Stimulated activated effector memory CD8-positive, alpha-beta T cell treated with anti-CD3 and anti-CD28 coated beads, Interleukin-12 subunit alpha, Interleukin-12 subunit beta, amount 100 ng/mL, for 72 hours (primary cell): ENCODE data around the gene CEL.

ENCODE experiments used
- ATAC-seq: fragments of 150-1000 bp; cut with Tn5 transposase; 2 replicates; pipeline ENCODE4 v1.10.0; 2021
- DNase-seq, 2 donors: peaks; one replicate each; pipeline ENCODE4 v3.0.0; 2021 to 2022; ENCODE audit warnings: low spot score in 2 of 2
- H3K27ac Mint-ChIP-seq: one replicate; pipeline ENCODE4 v1.8.0; 2022; ENCODE audit warnings: mild to moderate bottlenecking, mixed read lengths
- H3K36me3 Mint-ChIP-seq: one replicate; pipeline ENCODE4 v1.8.0; 2022; ENCODE audit warnings: mild to moderate bottlenecking, mixed read lengths
- H3K4me1 Mint-ChIP-seq: one replicate; pipeline ENCODE4 v1.8.0; 2022; ENCODE audit warnings: mixed read lengths
- H3K4me3 Mint-ChIP-seq: one replicate; pipeline ENCODE4 v1.8.0; 2022; ENCODE audit warnings: mild to moderate bottlenecking, mixed read lengths
- H3K9me3 Mint-ChIP-seq: one replicate; pipeline ENCODE4 v1.8.0; 2022; ENCODE audit warnings: mixed read lengths

Gene CEL

GRCh38 chr9:133118568-133118967 is 56.8 kb downstream of the CEL start:
- ATAC-seq, result no peak
- H3K4me3 Mint-ChIP-seq, result peak overlapping the region; percentile 65
- H3K27ac Mint-ChIP-seq, result peak overlapping the region; percentile 75
- H3K36me3 Mint-ChIP-seq, result peaks cover 69% of the 10 kb centered on the region
- DNase-seq, result no peak
- peaks cover 86% of the 10 kb centered on the region for H3K4me1 Mint-ChIP-seq
- no peaks in the 10 kb centered on the region for H3K9me3 Mint-ChIP-seq

GRCh38 chr9:133119103-133119845 is 57.5 kb downstream of the CEL start:
- no peak for DNase-seq
- Mint-ChIP-seq H3K9me3 (no peaks in the 10 kb centered on the region), H3K27ac (peak overlapping the region; percentile 75), H3K36me3 (peaks cover 71% of the 10 kb centered on the region), H3K4me3 (peak overlapping the region; percentile 65), H3K4me1 (peaks cover 86% of the 10 kb centered on the region)
- no peak for ATAC-seq

GRCh38 chr9:133119846-133120500 is 58.2 kb downstream of the CEL start:
- H3K4me1 Mint-ChIP-seq, result peaks cover 86% of the 10 kb centered on the region

DNA sequence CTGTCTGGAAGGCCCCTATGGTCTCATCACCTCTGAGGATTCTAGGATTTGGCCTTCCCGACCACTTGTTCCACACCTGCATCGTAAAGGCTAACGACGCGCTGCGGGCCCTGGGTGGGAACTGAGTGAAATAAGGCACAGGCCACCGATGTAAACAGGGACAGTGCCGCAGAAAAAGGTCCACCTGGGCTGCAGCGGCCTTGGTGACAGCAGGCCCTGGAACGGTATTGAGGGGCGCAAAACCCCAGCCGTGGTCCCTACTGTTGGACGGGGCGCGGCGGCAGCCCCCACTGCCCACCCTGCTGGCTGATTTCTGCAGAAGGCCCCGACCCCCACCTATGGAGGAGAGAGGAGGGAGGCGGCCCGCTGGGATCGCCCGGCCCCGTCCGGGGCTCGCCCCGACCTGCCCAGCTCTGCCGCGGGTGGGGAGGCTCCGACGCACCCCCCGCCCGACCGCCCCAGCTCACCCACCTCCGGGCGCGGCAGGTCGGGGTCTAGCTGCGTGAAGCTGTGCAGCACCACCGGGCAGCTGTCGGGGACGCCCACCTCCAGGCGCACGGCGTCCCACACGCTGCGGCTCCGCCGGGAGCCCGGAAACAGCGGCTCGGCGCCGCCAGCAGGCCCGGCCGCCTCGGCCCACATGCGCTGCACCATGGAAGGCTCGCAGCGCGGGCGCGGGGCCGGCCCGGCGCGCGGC is 58.9 kb downstream of the CEL start:
- H3K4me1 Mint-ChIP-seq, result peaks cover 85% of the 10 kb centered on the region
- H3K36me3 Mint-ChIP-seq, result peaks cover 72% of the 10 kb centered on the region
- peak overlapping the region; percentile 74 for H3K27ac Mint-ChIP-seq
- H3K9me3 Mint-ChIP-seq, result no peaks in the 10 kb centered on the region
- ATAC-seq (no peak), DNase-seq (no peak)
- H3K4me3 Mint-ChIP-seq, result peak overlapping the region; percentile 65

More at GRCh38 chr9:133119846-133120500, 58.2 kb downstream of the CEL start:
- Mint-ChIP-seq H3K9me3 (no peaks in the 10 kb centered on the region), H3K27ac (peak overlapping the region; percentile 74), H3K4me3 (peak overlapping the region; percentile 65), H3K36me3 (peaks cover 72% of the 10 kb centered on the region)
- ATAC-seq, result no peak
- DNase-seq, result no peak
